Muscle of arm (tissue), 12 donors: ENCODE measurements around the gene MPST. TPM values are rescaled to one million over a fixed set of nuclear protein-coding genes. Genes with fewer than 3 reads are reported as not detected.

Experiments
- DNase-seq: peaks from one replicate; pipeline ENCODE4 v3.0.0-alpha.2; 2013
- polyA plus RNA-seq, 12 donors: library from polyadenylated mRNA; unstranded; fragments of 120-200 nt; gene quantifications; one replicate each; pipeline ENCODE4 v1.2.1, GENCODE V29; 2013; ENCODE audit not compliant: insufficient read length in 12 of 12

The MPST gene
- polyA plus RNA-seq, 12 donors = 28.2 to 59.8 (median 37.3) TPM; not detected in 1

DNA sequence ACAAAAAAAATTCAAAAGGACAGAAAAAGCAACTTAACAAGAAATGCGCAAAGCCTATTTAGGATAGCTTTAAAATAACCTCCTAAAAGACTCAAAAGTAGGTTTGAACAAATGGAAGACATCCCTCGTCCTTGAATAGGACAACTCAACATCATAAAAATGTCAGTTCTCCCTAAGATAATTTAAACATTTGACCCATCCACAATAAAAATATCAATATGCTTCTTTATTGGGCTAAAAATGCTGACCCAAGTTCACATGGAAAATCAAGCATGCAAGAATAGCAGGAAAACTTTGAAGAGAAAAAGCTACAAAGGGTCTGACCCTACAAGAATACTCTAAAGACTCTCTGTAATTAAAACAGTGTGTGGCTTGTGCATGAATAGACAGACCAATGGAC is 19.9 kb downstream of the MPST start:
- DNase-seq = no peak

DNA sequence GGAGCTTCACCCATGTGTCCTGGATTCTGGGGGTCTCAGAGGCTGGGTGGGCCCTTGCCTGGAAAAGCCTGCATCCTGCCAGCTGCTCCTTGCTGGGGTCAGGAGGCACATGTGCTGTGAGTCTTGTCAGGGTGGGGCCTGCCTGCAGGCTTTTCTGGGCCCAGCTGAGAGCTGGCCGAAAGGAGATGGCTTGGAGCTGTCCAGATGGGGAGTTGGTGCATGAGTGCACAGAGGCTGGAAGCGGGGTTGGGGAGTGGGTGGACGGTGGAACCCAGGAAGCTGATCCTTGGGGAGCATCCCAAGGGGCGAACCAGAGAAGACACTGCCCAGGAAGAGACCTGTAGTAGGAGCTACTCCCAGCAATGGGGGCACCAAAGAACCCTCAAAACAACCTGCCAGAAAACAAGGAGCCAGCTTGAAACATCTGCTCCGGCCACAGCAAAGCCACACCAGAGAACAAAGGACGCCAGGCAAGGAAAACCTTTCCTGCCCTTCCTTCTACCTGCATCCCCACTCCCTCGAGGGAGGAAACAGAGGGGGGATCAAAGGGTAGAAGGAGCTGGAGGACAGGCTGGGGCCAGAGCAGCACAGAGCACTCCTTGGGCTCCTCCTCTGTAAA is 23.8 kb downstream of the MPST start:
- DNase-seq = no peak

DNA sequence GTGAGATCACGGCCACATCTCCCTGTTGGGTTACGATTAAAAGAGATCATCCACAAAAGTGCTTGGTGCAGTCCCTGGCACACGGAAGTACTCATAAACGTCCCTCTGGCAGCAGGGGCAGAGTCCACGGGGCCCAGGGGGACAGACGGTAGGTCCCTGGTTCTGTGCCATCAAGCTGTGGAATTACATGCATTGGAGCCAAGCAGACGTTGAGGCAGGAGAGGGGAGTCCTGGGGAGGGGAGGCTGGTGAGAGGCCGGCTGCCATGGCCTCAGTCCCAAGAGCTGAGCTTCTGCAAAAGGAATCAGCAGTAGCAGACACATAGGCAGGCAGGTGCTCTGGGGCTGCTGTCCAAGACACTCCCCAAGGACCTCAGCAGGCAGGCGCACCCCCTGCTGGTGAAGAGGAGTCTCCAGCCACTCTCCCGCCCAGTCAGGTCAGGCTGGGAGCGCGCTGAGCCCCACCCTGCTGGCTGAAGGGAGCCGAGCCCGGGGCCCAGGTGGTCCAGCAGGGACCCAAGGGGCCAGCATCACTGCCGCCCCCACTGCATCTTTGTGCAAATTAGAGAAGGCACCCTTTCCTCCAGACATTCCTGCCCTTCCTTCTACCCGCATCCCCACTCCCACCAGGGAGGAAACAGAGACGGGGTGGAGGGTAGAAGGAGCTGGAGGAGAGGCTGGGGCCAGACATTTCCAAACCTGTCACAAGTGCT is 24.4 kb downstream of the MPST start:
- DNase-seq = no peak

DNA sequence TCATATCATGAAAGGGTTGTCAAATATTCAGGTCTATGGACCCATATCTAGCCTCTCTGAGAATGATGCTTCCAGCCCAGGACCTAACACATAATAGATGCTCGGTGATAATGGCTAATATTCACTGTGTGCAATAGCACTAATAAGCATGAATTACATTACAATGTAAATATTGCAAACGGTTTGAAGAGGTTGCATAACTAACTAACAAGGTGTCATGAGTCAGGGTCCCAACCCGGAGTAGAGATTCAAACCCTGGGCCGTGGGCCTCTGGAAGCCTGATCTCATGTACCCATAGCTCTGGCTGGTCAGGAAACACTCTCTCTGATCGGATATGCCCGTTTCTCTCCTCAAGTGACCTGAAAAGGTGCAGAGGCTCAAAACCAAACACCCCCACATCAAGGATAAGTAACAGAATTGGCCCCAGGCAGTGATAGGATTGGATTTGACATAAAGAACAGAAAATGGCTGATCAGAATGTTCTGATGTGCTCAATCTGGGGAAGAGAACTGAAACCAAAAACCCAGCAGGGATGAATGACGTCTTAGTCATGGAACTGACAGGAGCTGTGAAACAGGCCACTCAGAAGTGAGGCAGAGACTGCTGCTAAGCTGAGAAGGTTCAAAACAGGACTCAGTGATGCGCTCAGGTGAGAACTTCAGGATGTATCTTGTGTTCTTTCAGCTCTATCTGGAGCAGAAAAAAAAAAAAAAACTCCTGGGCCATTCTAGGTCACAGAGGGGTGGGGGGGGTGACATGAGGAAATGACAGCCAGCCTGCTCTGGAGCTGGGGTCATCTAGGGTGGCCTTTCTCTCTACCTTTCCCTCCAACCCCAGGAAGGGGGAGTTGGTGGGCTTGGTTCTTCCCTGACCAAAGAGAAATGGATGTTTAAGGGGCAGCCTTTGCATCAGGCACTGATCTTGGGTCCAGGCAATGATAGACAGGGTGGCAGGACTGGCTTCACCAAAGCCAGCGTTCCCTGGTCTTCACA is 25.4 kb downstream of the MPST start:
- no peak for DNase-seq

DNA sequence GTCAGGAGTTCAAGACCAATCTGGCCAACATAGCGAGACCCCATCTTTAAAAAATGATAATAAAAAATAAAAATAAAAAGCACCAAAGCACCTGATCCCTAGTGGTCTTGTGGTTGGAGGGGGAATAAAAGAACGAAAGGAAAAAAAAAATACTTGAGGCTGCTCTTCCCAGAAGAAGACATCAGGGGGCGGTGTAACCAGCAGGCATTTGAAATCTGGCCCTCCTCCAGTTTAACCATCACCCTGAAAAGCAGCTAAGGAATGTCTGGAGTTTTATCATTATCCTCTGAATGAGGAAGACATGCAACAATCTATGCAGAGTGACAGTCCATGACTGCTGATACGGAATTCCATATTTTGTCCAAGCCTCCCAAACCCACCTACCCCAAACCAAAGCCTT is 26.4 kb downstream of the MPST start:
- no peak for DNase-seq

DNA sequence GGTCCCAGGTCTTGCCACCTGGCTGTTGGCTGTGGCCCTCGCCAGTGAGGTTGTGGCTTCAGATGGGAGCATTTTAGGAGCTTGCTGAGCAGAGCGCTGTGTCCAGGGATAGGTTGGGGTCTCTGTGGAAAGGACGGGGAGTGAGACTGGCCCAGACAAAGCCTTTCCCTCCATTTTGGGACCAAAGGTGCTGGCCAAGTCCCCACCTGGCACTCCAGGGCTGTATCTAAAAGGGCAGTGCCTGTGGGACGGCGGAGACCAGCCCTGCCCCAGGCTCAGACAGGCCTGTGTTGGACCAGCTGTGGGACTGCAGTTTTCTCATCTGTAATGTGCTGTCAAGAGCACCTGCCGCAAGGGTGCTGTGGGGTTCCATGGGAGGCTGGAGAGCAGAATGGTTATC is 27.0 kb downstream of the MPST start:
- DNase-seq = no peak

DNA sequence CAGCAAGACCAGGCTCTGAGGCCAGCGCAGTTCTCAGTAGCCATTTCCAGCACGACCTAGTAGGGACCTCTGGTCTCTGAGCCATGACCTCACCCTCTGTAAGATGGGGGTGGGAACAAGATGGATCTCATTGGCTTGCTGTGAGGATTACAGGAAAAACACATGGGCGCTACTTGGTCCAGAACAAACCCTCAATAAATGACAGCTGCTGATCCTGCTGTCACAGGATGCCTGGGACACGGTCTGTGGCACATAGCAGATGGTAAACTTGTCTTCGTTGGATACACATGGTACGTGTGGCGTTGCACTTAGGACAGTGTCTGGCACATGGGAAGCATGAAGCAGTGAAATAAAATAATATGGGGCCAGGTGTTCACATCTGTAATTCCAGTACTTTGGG is 27.5 kb downstream of the MPST start:
- DNase-seq = no peak

DNA sequence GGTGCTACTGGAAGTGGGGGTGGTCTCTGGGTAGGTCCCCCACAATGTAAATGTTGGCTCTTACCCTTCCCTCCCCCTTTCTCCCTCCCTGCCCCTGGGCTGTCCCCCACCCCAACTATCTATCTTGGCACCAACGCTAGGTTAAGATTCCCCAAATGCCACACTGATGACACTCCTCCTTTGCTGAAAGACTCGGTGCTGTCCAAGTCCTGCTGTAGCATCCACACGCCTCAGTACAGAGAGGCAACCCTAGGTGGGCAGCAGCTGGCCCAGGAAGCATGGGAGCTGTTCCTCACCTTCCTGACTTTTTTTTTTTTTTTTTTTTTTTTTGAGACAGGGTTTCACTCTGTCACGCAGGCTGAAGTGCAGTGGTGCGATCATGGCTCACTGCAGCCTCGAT is 28.6 kb downstream of the MPST start:
- no peak for DNase-seq

DNA sequence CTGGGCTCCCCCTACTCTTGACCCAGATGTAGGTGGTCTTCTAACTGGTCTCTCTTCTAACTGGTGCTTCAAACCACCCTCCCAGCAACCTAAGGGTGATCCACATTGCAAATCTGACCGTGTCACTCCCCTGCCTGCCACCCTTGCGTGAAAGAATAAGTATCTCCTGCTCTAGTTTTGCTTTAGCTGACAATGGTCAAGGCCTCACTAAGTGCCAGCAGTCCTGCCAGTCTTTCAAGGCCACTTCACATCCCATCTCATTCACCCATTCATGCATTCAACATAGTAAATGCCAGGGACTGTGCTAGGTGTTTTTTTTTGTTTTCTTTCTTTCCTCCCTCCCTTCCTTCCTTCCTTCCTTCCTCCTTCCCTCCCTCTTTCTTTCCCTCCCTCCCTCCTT is 29.7 kb downstream of the MPST start:
- DNase-seq = no peak

DNA sequence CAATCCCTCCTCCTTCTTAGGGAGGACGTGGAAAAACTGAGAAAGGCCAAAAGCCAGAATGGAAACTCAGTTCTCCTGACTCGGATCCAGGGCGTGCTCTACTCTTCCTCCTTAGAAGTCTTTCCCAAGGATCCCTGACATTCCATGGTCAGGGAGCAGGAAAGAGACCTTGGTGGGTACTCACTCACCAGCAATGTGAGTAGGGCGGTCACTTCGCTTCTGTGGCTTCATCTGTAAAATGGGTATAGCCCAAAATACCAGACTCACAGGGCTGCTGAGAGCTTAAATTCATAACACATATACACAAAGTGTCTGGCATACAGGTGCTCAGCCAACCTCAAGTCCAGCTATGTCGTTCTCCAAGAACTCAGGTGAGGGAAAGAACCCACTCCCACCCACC is 31.4 kb downstream of the MPST start:
- DNase-seq = no peak

DNA sequence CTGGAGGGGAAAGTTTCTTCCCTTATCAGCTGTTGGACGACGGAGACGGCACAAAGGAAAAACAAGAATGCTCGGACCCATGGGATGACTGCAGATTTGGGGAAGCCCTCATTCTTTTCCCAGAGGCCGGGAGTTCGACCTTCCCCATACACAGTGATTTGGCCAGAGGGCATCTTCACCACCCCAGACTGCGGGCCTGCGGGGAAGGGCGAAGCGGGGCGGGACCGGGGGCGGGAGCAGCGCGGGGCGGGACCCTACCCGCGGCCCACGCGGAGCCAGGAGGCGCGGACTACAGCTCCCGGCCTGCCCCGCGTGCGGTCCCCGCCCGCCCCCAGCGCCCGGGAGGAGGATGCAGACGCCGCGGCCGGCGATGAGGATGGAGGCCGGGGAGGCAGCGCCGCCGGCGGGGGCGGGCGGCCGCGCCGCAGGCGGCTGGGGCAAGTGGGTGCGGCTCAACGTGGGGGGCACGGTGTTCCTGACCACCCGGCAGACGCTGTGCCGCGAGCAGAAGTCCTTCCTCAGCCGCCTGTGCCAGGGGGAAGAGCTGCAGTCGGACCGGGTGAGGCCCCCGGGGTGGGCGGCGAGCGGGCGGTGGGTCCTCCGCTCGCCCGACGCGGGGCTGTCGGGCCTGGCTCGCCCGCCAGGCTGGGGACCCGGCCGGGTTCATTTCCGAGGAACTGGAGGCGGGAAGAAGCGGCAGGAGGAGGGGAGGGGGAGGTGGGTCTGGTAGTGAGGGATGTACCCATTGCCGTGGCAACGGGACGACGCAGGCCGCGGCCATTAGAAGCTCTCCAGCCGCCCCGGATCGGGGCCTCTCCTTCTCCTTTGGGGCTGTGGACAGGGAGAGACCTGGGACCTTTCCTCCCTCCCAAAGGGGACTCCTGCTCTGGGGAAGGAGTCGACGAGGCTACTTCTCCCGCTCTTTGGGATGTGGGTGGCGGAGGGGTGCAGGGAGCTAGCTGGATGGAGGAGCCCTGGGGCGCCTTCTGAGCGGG is 32.1 kb downstream of the MPST start, which contains the start of gene KCTD17:
Gene KCTD17 (plus strand): TSS at position 352 of the 995 bp plus-strand sequence. CDS start 19 bp downstream, at position 371.
- peak; percentile 66 for DNase-seq

DNA sequence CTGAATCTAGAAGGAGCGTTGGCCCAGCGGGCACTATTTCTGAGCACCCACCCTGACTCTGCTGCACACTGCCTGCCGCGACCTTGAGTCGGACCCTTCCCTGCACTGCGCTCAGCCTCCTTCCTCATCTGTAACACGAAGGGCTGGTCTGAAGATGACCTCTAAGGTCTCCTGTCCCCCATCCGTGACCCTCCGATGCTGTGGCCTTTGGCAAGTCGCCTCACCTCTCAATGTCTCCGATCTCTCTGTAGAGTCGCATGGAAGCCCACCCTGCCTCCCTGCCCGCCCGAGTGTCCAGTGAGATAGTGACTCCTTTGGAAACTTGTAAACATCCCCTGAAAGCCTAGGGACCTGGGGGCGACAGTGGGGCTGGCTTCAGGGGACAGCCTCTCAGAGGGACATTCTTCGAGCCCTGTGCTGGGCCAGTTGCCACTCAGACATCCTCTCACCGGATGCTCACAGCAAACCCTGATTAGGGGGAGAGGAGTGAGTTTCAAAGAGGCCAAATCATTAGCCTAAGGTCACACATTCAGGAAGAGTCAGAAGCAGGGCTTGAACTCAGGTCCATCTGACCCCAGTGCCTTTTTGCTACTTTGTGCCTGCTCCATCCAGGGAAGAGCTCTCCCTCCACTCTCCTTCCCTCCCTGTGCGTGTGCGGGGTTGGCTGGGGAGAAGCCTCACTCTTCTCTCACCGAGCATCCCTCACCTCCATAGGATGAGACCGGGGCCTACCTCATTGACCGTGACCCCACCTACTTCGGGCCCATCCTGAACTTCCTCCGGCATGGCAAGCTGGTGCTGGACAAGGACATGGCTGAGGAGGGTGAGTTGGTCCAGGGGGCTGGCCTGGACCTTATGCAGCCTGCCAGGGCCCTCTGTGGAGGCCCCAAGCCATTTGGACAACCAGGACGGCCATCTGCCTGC is 33.1 kb downstream of the MPST start:
- DNase-seq = no peak

DNA sequence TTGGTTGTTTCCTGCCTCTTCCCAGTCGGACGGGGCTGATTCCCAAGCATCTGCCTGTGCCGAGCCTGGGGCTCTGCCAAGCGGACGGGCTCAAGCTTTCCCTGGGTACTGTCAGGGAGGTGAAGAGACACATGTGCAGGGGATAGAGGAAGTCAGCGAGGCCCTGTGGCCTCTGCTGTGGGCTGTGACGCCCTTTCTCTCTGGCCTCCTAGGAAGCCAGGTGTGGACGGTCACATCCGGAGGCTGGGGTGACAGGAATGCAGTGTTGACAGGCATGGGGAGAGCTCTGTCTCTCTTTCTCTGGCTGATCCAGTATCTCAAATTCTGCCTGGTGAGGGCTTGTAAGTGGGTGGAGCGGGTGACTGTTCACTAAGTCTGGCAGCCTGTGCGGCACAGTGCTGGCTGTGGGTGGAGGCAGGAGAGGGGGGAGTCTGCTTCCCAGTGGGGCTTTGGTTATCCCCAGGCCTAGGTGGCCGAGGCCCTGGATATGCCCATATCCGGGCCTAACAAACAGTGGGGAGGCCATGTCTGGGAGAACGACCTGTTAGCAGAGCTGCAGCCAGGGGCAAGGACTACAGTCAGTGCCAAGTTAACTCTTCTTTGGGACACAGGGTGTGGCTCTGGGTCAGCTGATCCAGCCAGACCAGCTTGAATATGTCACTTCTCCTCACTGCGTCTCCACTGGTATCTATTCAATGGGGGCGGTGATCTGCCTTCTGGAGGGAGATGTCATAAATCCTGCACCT is 33.9 kb downstream of the MPST start:
- no peak for DNase-seq

DNA sequence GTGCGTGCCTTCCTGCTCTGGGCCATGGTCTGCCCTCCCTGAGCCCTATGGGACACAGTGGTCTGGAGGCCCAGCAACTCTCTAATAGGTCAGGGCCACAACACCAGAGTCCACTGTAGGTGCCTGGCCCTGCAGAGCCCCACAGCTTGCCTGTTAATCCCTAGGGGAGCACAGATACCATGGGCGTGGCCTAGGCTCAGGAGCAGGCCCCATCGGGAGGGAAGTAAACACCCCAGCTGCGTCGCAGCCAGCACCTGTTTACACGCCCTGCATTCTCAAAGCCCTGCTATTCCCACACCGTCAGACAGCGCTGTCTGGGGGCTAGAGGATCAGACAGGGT is 34.5 kb downstream of the MPST start:
- DNase-seq = no peak

DNA sequence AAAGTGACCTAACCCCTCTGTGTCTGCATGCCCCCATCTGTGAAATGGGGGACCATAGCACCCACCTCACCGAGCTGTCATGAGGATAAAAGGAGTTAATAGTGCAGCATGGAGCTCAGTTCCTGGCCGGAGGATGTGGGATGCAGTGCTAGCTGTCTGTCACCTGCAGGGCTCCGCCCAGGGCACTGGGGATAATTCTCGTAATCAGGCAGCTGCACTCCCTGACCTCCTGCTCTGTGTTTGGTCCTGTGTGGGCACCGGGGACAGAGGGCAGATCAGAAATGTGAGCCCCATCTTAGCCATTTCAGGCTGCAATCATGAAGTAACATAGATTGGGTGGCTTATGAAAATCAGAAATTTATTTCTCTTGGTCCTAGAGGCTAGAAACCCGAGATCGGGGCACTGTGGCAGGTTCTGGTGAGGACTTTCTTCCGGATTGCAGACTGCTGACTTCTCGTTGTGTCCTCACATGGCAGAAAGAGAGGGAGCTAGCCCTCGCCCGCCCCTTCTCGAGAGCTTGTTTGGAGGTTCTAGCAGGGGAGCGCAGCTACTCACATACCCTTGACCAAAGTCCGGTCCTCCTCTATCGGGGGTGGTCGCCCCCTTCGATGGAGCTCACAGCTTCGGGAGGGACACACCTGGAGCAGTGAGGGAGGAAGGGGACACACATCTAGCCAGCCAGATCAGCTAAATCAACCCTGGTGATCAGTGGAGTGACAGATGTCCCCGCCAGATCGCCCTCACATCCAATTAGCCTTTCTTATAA is 35.2 kb downstream of the MPST start:
- DNase-seq = no peak

DNA sequence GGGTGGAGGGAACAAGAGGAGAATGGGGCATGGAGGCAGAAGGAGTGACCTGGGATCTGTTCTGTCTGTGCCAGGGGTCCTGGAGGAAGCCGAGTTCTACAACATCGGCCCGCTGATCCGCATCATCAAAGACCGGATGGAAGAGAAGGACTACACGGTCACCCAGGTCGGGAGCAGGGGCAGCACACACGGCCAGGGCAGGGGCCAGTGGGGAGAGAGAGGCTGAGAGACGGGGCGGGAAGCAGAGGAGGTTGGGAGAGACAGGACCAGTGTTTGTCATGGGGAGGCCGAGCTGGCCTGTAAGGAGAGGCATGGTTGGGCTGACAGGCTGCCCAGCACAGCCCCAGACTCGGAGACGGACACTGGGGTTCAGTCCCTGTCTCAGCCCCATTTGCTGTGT is 36.7 kb downstream of the MPST start:
- DNase-seq = no peak

DNA sequence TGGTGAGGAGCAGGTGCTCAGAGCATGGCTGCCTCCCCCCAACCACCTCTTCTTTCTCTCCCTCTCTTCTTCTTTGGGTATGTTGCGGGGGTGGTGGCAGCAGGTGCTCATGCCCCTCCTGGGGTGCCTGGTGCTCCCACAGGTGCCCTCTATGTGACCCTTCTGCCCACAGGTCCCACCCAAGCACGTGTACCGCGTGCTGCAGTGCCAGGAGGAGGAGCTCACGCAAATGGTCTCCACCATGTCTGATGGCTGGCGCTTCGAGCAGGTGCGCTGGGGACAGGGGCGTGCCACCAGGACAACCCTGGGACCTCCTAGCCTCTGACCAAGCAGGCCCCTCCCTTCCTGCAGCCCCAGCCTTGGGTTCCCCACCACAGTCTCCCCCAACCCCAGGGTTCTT is 37.7 kb downstream of the MPST start:
- DNase-seq = no peak

DNA sequence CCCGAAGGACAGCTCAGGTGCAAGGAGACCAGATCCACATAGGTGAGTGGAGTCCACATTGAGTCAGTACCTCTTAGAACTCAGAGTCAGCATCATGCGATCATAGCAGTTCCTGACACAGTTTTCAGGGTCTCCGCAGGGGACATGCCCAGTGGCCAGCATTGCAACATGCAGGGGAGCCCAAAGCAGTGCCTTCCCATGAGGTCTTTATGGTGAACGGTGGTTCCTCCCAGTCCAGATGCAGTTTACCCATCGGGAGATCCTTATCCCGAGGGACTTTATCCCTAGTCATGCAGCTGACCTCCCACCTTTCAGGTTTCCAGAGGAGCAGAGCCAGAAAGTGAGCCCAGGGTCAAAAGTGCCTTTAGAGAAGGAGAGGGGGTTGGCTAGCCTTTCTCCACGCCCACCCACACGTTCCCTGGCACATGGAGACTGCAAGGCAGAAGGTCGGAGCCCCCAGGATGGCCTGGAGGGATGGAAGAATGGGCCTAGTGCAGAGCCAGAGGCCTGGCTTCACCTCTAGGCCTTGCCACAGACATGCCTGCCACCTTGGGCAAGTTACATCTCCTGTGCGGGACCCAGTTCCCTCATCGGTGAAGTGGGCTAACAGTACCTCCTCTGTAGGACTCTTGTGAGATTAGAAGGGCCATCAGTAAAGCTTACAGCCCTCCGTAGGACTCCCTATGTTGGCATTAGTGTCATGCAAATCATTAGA is 38.4 kb downstream of the MPST start:
- DNase-seq = no peak
